Activated B cell treated with CpG ODN at 0.5 μM for 24 hours (primary cell): Measurements from ENCODE around the gene STARD3NL. TPM values are rescaled to one million over a fixed set of nuclear protein-coding genes. Genes with fewer than 3 reads are reported as not detected.

Source experiments
- ATAC-seq: fragments of 200-7000 bp; cut with Tn5 transposase; one replicate; pipeline ENCODE4 v1.10.0; 2021; ENCODE audit warnings: low read depth, mild to moderate bottlenecking, moderate library complexity
- CTCF ChIA-PET: fragments of 350-600 bp; sonication (Branson Sonifier 250); formaldehyde crosslinking; loops from one replicate; lab custom pipeline; 2021; ENCODE audit warnings: antibody characterized with exemption; lab: Charles Lee
- POLR2A ChIA-PET: fragments of 350-600 bp; sonication (Branson Sonifier 250); formaldehyde crosslinking; loops from one replicate; lab custom pipeline; 2021; ENCODE audit warnings: antibody characterized with exemption; lab: Charles Lee
- DNase-seq: peaks from one replicate; pipeline ENCODE4 v3.0.0; 2022
- H3K27ac Mint-ChIP-seq: one replicate; pipeline ENCODE4 v1.8.0; 2020; ENCODE audit warnings: mixed read lengths
- H3K27me3 Mint-ChIP-seq: one replicate; pipeline ENCODE4 v1.8.0; 2021; ENCODE audit warnings: mixed read lengths
- H3K36me3 Mint-ChIP-seq: one replicate; pipeline ENCODE4 v1.8.0; 2021; ENCODE audit warnings: low read depth, mixed read lengths
- H3K4me1 Mint-ChIP-seq: one replicate; pipeline ENCODE4 v1.8.0; 2021; ENCODE audit warnings: mixed read lengths
- H3K4me3 Mint-ChIP-seq: one replicate; pipeline ENCODE4 v1.8.0; 2020; ENCODE audit warnings: mild to moderate bottlenecking, mixed read lengths
- H3K9me3 Mint-ChIP-seq: one replicate; pipeline ENCODE4 v1.8.0; 2020; ENCODE audit warnings: mixed read lengths
- intact Hi-C: fragments of 100-400 bp; cut with micrococcal nuclease; formaldehyde crosslinking; loops from one replicate; pipeline ENCODE4 v1.15.1; 2024
- total RNA-seq: library from RNA; stranded (reverse); gene quantifications from 2 replicates; pipeline ENCODE4 v1.2.3, GENCODE V29; 2022
- TF ChIP-seq, protein P1 (sequence below): fragments of 200-600 bp; IDR thresholded peaks from one replicate; pipeline ENCODE4 v1.8.0; 2022; ENCODE audit warnings: antibody characterized with exemption, mild to moderate bottlenecking

STARD3NL gene
- total RNA-seq, 1 donor from 2014 or later, result 16.2 TPM

DNA sequence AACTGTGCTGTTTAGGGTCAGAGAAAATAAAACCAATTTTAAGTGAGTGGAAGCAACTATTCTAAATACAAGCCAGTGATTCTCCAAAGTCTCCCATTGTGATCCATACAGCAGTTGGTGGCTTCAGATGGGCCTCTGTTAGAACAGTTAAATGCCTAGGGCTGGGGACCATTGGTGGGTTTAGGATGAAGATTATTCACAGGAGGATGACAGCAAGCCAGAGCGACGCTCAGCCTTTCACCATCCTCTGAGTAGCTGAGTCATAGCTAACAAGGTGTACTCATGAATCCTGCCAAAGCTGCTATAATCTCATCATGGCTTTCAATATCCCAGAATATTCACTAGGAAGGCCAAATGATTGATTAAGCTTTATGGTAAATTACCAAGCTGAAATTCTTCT, 39.6 kb downstream of the STARD3NL start:
- no peaks in the 10 kb centered on the region for H3K9me3 Mint-ChIP-seq
- H3K36me3 Mint-ChIP-seq, result peaks cover 58% of the 10 kb centered on the region
- peaks cover 7% of the 10 kb centered on the region for H3K4me1 Mint-ChIP-seq
- DNase-seq, result no peak
- no peak overlapping the region for H3K27ac Mint-ChIP-seq
- no peaks in the 10 kb centered on the region for H3K27me3 Mint-ChIP-seq
- TF ChIP-seq, protein P1, sequence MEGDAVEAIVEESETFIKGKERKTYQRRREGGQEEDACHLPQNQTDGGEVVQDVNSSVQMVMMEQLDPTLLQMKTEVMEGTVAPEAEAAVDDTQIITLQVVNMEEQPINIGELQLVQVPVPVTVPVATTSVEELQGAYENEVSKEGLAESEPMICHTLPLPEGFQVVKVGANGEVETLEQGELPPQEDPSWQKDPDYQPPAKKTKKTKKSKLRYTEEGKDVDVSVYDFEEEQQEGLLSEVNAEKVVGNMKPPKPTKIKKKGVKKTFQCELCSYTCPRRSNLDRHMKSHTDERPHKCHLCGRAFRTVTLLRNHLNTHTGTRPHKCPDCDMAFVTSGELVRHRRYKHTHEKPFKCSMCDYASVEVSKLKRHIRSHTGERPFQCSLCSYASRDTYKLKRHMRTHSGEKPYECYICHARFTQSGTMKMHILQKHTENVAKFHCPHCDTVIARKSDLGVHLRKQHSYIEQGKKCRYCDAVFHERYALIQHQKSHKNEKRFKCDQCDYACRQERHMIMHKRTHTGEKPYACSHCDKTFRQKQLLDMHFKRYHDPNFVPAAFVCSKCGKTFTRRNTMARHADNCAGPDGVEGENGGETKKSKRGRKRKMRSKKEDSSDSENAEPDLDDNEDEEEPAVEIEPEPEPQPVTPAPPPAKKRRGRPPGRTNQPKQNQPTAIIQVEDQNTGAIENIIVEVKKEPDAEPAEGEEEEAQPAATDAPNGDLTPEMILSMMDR, result no peak
- ChIA-PET POLR2A (no interaction called here), CTCF (interaction anchor here (2.9 to 10.2 kb wide), 4 partner anchors 18 to 157 kb away, joined by 30 to 153 read pairs (median 42); no protein-coding TSS in a partner anchor)
- no peak overlapping the region for H3K4me3 Mint-ChIP-seq
- intact Hi-C loops, result loop anchor here (10.0 kb wide), 1 partner anchor 117 kb away; no protein-coding TSS in a partner anchor
- ATAC-seq, result no peak

DNA sequence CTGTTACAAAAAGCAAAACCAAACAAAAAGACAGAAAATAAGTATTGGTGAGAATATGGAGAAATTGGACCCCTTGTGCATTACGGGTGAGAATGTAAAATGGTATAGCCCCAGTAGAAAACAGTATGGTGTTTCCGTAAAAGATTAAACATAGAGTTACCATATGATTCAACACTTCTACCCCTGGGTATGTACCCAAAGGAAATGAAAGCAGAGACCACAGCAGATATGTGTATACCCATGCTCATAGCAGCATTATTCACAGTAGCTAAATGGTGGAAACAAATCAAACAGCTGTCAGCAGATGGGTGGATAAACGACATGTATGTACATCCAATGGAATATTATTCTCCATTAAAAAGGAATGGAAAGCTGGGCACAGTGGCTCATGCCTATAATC, 42.4 kb downstream of the STARD3NL start:
- Mint-ChIP-seq H3K36me3 (peaks cover 63% of the 10 kb centered on the region), H3K27ac (no peak overlapping the region), H3K9me3 (no peaks in the 10 kb centered on the region), H3K27me3 (no peaks in the 10 kb centered on the region), H3K4me3 (no peak overlapping the region), H3K4me1 (peaks cover 6% of the 10 kb centered on the region)
- intact Hi-C loops, result no loop called here
- DNase-seq, result no peak
- TF ChIP-seq, protein P1, result no peak
- ChIA-PET POLR2A (no interaction called here), CTCF (interaction anchor here (1.0 to 10.2 kb wide), 4 partner anchors 111 to 117 kb away, joined by 3 to 153 read pairs (median 3); no protein-coding TSS in a partner anchor)
- ATAC-seq, result no peak

DNA sequence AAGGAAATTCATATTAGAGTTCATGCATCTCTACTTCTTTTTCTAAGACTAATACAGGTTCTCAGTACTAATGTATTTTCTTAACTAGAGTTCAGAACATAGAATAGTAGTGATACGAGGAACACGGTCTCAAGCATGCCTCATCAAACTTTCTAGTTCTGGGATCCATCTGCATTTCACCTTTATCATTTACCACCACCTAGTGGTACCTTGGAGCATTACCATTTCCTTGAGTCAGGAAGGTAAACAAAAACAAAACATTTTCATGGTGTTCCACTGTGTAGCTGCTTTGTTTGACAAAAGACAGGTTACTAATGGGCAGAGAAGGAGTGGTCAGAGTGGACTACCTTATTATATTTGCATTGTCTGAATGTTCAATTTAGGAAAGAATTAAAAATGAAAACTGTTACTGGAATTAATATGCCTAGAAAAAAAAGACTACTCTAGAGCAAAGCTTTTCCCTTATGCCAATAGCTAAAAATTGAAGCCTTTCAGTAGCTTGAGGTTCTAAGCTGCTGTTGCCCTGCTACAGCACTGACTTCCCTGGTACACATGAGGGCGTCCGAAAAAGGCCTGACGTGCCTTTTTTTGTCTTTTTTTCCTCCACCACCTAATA, 44.5 kb downstream of the STARD3NL start:
- intact Hi-C loops, result loop anchor here (1.0 to 2.0 kb wide), 4 partner anchors 115 to 321 kb away; partner anchors contain the start of gene EPDR1
- no peak overlapping the region for H3K27ac Mint-ChIP-seq
- POLR2A ChIA-PET, result no interaction called here
- no peak for DNase-seq
- no peaks in the 10 kb centered on the region for H3K9me3 Mint-ChIP-seq
- H3K36me3 Mint-ChIP-seq, result peaks cover 69% of the 10 kb centered on the region
- no peaks in the 10 kb centered on the region for H3K4me1 Mint-ChIP-seq
- CTCF ChIA-PET, result interaction anchor here (0.7 to 10.2 kb wide), 7 partner anchors 11 to 152 kb away, joined by 3 to 153 read pairs (median 5); no protein-coding TSS in a partner anchor
- no peak overlapping the region for H3K4me3 Mint-ChIP-seq
- H3K27me3 Mint-ChIP-seq, result no peaks in the 10 kb centered on the region
- TF ChIP-seq, protein P1, result peak; percentile 76
- ATAC-seq, result peak; percentile 67

DNA sequence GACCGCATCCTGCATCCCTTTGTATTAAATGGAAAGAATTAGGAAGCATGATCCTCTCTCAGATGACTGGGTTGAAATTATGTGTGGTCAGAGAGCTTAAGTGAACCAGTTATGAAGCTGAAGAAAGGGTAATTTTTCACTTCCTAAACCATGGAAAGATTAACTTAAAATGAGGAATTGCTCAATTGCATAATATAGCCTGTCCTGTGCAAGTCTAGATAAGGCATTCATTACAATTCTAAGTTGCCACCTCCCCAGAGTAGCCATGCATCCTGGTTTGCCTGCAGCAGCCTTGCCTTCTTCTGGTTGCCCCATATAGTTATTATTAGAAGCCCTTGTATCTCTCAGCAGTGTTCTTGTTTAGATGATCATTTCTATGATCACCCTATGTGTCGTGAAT, 45.3 kb downstream of the STARD3NL start:
- ATAC-seq (no peak), DNase-seq (no peak)
- POLR2A ChIA-PET, result no interaction called here
- Mint-ChIP-seq H3K36me3 (peaks cover 65% of the 10 kb centered on the region), H3K27ac (no peak overlapping the region), H3K27me3 (no peaks in the 10 kb centered on the region), H3K4me1 (no peaks in the 10 kb centered on the region), H3K4me3 (no peak overlapping the region), H3K9me3 (no peaks in the 10 kb centered on the region)
- CTCF ChIA-PET, result interaction anchor here (0.9 to 10.2 kb wide), 6 partner anchors 12 to 145 kb away, joined by 3 to 153 read pairs (median 6); no protein-coding TSS in a partner anchor
- TF ChIP-seq, protein P1, result no peak
- intact Hi-C loops, result loop anchor here (2.0 kb wide), 1 partner anchor 303 kb away; the partner anchor contains the start of gene EPDR1

DNA sequence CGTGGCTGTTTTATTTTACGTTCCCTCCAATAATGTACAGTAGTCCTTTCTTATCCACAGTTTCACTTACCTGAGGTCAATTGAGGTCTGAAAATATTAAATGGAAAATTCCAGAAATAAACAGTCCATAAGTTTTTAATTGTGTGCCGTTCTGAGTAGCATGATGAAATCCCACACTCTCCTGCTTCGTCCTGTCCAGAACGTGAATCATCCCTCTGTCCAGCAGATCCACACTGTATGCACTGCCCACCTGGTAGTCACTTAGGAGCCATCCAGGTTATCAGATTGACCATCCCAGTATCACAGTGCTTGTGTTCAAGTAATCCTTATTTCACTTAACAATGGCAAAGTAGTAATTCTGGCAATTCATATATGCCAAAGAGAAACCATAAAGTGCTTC, 46.3 kb downstream of the STARD3NL start:
- Mint-ChIP-seq H3K36me3 (peaks cover 67% of the 10 kb centered on the region), H3K9me3 (no peaks in the 10 kb centered on the region), H3K27me3 (no peaks in the 10 kb centered on the region), H3K27ac (no peak overlapping the region), H3K4me3 (no peak overlapping the region), H3K4me1 (no peaks in the 10 kb centered on the region)
- TF ChIP-seq, protein P1, result no peak
- no peak for ATAC-seq
- DNase-seq, result no peak
- CTCF ChIA-PET, result interaction anchor here (10.2 kb wide), 1 partner anchor 115 kb away, joined by 153 read pairs; no protein-coding TSS in a partner anchor
- POLR2A ChIA-PET, result no interaction called here
- intact Hi-C loops, result no loop called here
